ENCODE results near the gene PTGES2. TPM values are rescaled to one million over a fixed set of nuclear protein-coding genes. Genes with fewer than 3 reads are reported as not detected.

The PTGES2 gene
- total and polyA plus RNA-seq, 2 experiments from 2014 or later: 59.7 to 124 TPM

DNA sequence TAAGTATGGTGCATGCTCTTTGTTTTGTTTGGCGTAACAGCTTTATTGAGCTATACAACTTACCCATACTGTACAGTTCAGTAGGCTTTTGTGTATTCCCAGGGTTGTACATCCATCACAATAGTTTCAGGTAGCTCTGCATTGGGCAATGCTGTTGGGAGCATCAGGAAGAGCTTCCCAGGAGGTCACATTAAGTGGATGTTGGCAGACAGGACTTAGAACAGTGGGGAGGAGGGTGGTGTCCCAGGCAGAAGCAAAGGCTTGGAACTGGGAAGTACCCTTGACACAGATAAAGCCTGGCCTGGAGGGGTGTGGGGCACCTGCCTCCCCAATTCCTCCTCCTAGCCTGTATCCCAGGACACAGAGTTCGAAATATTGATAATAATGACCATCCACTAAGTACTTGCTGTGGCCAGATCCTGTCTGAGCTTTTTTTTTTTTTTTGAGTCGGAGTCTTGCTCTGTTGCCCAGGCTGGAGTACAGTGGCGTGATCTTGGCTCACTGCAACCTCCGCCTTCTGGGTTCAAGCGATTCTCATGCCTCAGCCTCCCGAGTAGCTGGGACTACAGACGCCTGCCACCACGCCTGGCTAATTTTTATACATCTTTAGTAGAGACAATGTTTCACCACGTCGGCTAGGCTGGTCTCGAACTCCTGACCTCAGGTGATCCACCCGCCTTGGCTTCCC, 33.8 kb upstream of the PTGES2 start (continued):
- TF ChIP-seq, protein P1, sequence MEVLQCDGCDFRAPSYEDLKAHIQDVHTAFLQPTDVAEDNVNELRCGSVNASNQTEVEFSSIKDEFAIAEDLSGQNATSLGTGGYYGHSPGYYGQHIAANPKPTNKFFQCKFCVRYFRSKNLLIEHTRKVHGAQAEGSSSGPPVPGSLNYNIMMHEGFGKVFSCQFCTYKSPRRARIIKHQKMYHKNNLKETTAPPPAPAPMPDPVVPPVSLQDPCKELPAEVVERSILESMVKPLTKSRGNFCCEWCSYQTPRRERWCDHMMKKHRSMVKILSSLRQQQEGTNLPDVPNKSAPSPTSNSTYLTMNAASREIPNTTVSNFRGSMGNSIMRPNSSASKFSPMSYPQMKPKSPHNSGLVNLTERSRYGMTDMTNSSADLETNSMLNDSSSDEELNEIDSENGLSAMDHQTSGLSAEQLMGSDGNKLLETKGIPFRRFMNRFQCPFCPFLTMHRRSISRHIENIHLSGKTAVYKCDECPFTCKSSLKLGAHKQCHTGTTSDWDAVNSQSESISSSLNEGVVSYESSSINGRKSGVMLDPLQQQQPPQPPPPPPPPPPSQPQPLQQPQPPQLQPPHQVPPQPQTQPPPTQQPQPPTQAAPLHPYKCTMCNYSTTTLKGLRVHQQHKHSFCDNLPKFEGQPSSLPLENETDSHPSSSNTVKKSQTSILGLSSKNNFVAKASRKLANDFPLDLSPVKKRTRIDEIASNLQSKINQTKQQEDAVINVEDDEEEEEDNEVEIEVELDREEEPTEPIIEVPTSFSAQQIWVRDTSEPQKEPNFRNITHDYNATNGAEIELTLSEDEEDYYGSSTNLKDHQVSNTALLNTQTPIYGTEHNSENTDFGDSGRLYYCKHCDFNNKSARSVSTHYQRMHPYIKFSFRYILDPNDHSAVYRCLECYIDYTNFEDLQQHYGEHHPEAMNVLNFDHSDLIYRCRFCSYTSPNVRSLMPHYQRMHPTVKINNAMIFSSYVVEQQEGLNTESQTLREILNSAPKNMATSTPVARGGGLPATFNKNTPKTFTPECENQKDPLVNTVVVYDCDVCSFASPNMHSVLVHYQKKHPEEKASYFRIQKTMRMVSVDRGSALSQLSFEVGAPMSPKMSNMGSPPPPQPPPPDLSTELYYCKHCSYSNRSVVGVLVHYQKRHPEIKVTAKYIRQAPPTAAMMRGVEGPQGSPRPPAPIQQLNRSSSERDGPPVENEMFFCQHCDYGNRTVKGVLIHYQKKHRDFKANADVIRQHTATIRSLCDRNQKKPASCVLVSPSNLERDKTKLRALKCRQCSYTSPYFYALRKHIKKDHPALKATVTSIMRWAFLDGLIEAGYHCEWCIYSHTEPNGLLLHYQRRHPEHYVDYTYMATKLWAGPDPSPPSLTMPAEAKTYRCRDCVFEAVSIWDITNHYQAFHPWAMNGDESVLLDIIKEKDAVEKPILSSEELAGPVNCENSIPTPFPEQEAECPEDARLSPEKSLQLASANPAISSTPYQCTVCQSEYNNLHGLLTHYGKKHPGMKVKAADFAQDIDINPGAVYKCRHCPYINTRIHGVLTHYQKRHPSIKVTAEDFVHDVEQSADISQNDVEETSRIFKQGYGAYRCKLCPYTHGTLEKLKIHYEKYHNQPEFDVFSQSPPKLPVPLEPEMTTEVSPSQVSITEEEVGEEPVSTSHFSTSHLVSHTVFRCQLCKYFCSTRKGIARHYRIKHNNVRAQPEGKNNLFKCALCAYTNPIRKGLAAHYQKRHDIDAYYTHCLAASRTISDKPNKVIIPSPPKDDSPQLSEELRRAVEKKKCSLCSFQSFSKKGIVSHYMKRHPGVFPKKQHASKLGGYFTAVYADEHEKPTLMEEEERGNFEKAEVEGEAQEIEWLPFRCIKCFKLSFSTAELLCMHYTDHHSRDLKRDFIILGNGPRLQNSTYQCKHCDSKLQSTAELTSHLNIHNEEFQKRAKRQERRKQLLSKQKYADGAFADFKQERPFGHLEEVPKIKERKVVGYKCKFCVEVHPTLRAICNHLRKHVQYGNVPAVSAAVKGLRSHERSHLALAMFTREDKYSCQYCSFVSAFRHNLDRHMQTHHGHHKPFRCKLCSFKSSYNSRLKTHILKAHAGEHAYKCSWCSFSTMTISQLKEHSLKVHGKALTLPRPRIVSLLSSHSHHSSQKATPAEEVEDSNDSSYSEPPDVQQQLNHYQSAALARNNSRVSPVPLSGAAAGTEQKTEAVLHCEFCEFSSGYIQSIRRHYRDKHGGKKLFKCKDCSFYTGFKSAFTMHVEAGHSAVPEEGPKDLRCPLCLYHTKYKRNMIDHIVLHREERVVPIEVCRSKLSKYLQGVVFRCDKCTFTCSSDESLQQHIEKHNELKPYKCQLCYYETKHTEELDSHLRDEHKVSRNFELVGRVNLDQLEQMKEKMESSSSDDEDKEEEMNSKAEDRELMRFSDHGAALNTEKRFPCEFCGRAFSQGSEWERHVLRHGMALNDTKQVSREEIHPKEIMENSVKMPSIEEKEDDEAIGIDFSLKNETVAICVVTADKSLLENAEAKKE (CRISPR knock-in tag; IDR thresholded peaks at IDR 0.05): no peak

DNA sequence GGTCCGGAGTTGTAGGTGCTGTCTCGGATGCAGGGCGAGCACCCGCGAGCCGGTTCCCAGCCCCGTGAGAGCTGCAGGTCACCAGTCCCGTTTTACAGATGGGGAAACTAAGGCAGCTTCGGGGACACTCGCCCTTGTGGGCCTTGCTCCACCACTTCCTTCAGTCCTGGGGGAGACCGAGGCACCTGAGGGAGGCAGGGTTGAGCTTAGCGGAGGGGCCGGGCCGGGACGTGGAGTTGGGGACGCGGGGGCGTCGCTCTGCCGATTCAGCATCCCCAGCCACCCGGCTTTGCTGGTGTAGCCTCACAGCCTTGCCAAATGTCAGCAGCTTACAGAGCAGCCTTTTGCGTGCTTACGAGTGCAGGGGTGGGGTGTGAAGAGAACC, 33.1 kb upstream of the PTGES2 start:
- Mint-ChIP-seq H3K27ac (no peak overlapping the region; the same call in 1 of the 2 replicates), H3K9me3 (peaks cover 3% of the 10 kb centered on the region; the same call in 1 of the 3 replicates), H3K4me3 (peak overlapping the region; percentile 76), H3K4me1 (peaks cover 4% of the 10 kb centered on the region; the same call in 2 of the 3 replicates), H3K27me3 (ENCODE audit: insufficient read depth, low read depth, poor library complexity) (peaks cover 3% of the 10 kb centered on the region), H3K36me3 (ENCODE audit: low read depth) (peaks cover 18% of the 10 kb centered on the region)
- H3K4me1 ChIP-seq (ENCODE audit: insufficient read depth): peaks cover 4% of the 10 kb centered on the region; the same call in 1 of the 2 replicates
- DNase-seq (ENCODE audit: low spot score) (peak; percentile 46), ATAC-seq (peak; percentile 31)
- H3K4me3 ChIP-seq: peak overlapping the region; percentile 94
- H3F3A ChIP-seq (replicated peaks; ENCODE audit: low read depth): peaks cover 4% of the 10 kb centered on the region; the same call in 1 of the 2 replicates
- no peaks in the 10 kb centered on the region for H3K27me3 ChIP-seq (ENCODE audit: insufficient read depth)
- H3K9me2 ChIP-seq (ENCODE audit: insufficient read depth): no peaks in the 10 kb centered on the region
- no peak for TF ChIP-seq EZH2phosphoT487 (IDR thresholded peaks at IDR 0.05; ENCODE audit: unreplicated experiment)
- TF ChIP-seq, protein P2, sequence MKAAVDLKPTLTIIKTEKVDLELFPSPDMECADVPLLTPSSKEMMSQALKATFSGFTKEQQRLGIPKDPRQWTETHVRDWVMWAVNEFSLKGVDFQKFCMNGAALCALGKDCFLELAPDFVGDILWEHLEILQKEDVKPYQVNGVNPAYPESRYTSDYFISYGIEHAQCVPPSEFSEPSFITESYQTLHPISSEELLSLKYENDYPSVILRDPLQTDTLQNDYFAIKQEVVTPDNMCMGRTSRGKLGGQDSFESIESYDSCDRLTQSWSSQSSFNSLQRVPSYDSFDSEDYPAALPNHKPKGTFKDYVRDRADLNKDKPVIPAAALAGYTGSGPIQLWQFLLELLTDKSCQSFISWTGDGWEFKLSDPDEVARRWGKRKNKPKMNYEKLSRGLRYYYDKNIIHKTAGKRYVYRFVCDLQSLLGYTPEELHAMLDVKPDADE (IDR thresholded peaks at IDR 0.05): no peak
- TF ChIP-seq POLR2AphosphoS5 (IDR thresholded peaks at IDR 0.05; ENCODE audit: low read depth): no peak
- TF ChIP-seq STAT1 (IDR thresholded peaks at IDR 0.05; ENCODE audit: unreplicated experiment): no peak
- no peak for TF ChIP-seq JUNB (IDR thresholded peaks at IDR 0.05; ENCODE audit: unreplicated experiment)
- no peaks in the 10 kb centered on the region for H3K79me2 ChIP-seq (replicated peaks; ENCODE audit: insufficient read depth)
- peak overlapping the region; percentile 94 for H3K4me2 ChIP-seq
- H4K20me1 ChIP-seq (replicated peaks; ENCODE audit: insufficient read depth): 0 out of 2 replicates have a peak, but pooled peaks cover 5% of the 10 kb centered on the region
- no peaks in the 10 kb centered on the region for H3K36me3 ChIP-seq (ENCODE audit: insufficient read depth)
- peak overlapping the region; percentile 90 for H2AFZ ChIP-seq
- H3K27ac ChIP-seq (ENCODE audit: low read depth): no peak overlapping the region

All from GM23338 (cell line).